GM12864 (cell line): Measurements from ENCODE around the gene MEGF6.
A peak's percentile ranks its signal among the peaks of the same experiment; 100 is the strongest.

Source experiments
- DNase-seq: peaks from one replicate; pipeline ENCODE4 v3.0.0-alpha.2; 2011; ENCODE audit warnings: low read depth
- H3K4me3 ChIP-seq: 2 replicates; pipeline ENCODE4 v1.5.1; 2011; ENCODE audit warnings: mild to moderate bottlenecking, low read depth, low read length, control low read depth
- TF ChIP-seq, protein P1 (sequence below): IDR thresholded peaks from 2 replicates; pipeline ENCODE4 v1.5.1; 2011; ENCODE audit warnings: low read depth, mild to moderate bottlenecking, moderate library complexity, low read length, control low read depth, inconsistent platforms; ENCODE audit errors: missing control alignments

Gene MEGF6

DNA sequence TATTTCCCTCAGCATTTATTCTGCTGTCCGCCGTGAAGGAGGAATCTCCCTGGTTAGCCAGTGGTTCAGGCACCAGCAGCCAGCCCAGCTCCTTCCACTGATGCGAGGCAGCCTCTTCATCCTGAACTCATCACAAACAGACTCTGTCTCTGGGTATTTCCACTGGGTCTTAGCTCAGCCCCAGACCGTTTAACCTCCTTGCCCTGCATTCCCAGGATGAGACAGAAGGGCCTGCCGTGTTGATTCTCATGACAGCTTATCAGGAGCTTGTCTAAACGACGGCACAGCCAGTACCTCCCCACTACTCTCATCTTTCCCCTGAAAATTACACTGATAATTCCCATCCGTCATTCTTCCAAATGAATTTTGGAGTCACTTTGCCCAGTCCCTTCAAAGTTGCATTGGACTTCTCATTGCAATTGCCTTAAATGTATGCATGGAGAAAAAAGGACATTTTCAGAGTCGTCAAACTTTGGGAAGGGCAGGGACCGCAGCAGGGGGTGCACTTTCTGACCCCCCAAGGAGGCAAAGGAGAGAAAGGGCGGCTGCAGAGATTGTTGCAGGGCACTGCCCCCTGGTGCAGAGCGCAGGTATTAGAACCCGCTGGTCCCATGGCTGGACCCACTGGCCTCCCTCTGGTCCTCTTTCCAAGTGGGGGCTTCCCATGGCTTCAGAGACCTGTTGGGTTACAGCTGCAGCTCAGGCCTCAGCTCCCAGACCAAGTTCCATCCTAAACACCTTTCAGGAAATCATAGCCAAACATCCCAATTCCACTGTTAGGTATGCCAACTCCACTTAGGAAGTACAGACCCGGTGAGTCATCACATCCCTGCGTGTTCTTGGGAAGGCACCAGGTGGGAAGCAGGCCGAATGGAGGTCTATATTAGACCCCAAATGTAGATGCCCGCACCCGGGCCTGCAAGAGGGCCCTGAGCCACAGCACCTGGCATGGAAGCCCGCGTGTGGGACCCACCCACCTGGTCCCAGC is 3.7 kb upstream of the MEGF6 start:
- H3K4me3 ChIP-seq, result no peak overlapping the region
- no peak for DNase-seq
- TF ChIP-seq, protein P1, sequence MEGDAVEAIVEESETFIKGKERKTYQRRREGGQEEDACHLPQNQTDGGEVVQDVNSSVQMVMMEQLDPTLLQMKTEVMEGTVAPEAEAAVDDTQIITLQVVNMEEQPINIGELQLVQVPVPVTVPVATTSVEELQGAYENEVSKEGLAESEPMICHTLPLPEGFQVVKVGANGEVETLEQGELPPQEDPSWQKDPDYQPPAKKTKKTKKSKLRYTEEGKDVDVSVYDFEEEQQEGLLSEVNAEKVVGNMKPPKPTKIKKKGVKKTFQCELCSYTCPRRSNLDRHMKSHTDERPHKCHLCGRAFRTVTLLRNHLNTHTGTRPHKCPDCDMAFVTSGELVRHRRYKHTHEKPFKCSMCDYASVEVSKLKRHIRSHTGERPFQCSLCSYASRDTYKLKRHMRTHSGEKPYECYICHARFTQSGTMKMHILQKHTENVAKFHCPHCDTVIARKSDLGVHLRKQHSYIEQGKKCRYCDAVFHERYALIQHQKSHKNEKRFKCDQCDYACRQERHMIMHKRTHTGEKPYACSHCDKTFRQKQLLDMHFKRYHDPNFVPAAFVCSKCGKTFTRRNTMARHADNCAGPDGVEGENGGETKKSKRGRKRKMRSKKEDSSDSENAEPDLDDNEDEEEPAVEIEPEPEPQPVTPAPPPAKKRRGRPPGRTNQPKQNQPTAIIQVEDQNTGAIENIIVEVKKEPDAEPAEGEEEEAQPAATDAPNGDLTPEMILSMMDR, result peak; percentile 69

DNA sequence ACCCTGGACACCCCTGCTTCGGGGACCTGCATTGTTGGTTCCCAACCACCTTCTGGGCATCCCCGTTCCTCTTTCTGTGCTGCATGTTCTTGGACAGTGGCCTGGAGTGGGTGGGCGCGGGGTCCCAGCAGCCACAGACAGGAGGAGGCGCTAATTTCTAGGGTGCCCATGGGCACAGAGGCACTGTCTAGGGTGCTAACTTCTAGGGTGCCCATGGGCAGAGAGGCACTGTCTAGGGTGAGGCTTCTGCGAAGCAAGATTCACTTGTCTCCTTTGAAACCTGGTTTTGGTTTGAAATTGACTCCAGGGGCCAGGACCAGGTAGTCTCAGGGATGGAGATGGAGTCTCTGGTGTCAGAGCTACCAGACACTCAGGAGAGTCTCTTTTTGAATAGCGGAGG is 815 bp upstream of the MEGF6 start:
- no peak overlapping the region for H3K4me3 ChIP-seq
- no peak for DNase-seq
- TF ChIP-seq, protein P1, result no peak

DNA sequence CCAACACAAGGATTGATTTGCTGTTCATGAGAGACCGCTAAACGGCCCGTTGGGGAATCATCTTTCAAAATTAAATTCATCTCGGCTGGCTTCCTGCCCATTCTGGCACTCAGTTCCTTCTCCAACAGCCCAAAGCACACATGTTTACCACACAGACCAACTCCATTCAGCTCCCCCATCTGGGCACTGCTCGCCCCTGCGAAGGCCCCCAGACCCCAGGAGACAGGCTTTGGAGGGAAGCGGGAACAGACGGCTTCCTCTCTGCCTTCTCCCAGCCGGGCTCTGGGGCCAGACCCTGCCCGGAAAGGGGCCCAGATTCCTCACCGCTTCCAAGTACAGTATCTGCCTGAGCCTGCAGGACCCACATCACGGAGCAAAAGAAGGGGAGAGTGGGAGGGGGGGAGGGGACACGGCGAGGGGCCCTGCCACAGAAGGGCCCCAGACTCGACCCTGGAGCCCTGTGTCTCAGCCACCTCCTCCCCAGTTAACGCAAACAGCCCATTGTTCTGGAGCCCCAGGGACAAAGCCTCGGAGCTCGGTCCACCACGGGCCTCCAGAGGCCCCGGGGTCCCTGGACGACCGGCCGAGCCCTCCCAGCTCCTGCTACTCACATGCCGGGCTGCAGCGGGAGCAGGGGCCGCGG is 660 bp downstream of the MEGF6 start:
- TF ChIP-seq, protein P1, result no peak
- H3K4me3 ChIP-seq, result no peak overlapping the region
- no peak for DNase-seq

DNA sequence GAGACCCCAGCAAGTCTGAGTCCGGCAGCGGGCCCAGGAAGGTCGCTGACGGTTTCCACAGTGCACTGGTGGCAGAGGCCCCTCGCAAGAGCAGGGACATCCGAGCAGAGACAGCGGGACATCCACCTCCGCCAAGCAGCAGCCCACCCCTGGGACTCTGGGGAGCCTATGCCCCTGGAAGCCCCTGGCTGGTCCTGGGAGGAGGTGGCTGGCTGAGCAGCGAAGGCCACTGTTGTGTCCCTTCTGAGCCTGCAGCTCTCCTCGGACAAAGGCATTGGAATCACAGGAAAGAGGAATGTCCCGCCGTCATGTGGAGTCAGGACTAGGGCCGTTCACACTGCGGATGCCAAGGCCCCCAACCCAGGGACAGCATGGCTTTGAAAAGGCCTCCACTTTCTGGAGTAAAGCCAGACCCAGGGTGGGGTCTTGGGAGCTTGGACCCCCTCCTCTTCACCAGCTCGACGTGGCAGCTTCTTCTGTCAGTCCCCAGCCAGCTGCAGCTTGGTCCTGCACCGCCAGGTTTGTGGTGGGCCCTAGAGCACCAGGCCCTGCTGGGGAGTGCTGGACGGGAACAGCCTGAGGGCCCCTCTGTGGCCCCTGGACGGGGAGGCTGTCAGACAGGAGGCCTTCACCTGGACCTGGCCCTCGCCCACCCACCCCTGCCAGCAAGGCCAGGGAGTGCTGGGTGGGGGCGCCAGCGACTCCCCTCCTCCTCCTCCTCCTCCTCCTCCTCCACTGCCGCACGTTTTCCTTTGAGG is 1.4 kb downstream of the MEGF6 start:
- no peak for DNase-seq
- TF ChIP-seq, protein P1, result no peak
- no peak overlapping the region for H3K4me3 ChIP-seq

DNA sequence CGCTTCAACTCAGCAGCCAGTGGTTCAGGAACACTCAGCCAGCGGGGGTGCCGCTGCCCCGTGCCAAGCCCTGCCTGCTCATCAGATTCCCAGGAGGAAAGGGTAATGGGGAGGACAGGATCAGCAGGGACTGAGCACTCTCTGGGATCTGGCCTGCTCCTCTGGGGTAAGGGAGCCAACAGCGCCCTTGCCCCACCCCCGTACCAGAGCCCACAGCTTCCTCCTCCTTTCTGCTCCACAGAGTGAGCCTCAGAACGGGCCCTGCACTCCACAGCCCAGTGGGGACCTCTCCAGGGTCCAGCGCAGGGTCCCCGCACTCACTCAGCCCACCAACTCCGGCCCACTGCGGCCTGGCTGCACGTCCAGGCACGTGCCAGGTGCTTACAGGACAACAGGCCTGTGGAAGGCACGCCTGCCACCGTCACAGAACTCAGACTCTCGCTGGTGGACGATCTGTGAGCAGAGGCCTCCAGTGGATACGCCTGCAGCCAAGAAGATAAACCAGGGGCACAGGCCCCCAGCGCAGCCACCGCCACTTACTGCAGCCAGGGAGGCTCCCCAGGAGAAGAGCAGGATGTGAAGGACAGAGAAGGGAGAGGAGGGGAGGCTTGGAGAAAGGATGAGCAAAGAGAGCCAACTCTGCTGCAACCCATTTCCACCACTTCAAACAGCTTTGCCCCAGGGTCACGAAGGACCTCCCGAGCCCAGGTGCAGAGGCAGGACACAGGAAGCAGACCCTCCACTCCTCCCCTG is 2.1 kb downstream of the MEGF6 start:
- TF ChIP-seq, protein P1, result no peak
- DNase-seq, result no peak
- no peak overlapping the region for H3K4me3 ChIP-seq

DNA sequence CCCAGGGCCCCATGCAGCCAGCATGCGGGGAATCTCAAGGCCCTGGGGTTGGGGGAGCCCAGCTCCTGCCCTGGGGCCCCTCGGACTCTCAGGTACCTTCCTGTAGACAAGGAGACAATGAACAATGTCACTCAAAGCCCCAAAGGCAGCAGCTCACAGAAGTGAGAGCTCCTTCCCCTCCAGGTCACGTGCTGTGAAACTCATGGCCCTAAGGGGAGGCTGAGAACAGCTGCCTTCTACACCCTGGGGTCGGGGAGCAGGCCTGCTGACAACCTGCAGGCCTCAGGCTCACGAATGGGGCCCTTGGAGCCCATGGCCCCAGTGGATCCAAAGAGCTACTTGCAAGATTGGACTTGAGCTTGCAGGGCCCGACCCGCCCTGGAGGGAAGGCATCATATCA is 3.2 kb downstream of the MEGF6 start:
- TF ChIP-seq, protein P1, result no peak
- no peak for DNase-seq
- no peak overlapping the region for H3K4me3 ChIP-seq
